Neural progenitor cell (in vitro differentiated cells): ENCODE results near the gene ARHGAP42. TPM values are rescaled to one million over a fixed set of nuclear protein-coding genes. Genes with fewer than 3 reads are reported as not detected.

Source experiments
- DNase-seq: peaks from one replicate; pipeline ENCODE4 v3.0.0-alpha.2; 2016; ENCODE audit warnings: low spot score
- H2AFZ ChIP-seq: fragments of 200-600 bp; sonication (generic); replicated peaks from 2 replicates; pipeline ENCODE4 v1.6.1; 2016; ENCODE audit warnings: antibody characterized with exemption
- H3F3A ChIP-seq: fragments of 200-600 bp; sonication (generic); 2 replicates; pipeline ENCODE4 v1.6.1; 2016; ENCODE audit warnings: antibody characterized with exemption, low read depth
- H3K27ac ChIP-seq: fragments of 200-600 bp; sonication (generic); 2 replicates; pipeline ENCODE4 v1.5.1; 2016; ENCODE audit warnings: mild to moderate bottlenecking
- H3K27me3 ChIP-seq: fragments of 200-600 bp; sonication (generic); 2 replicates; pipeline ENCODE4 v1.6.1; 2016; ENCODE audit warnings: mild to moderate bottlenecking, moderate library complexity
- H3K36me3 ChIP-seq: fragments of 200-600 bp; sonication (generic); 2 replicates; pipeline ENCODE4 v1.5.1; 2016
- H3K4me1 ChIP-seq: fragments of 200-600 bp; sonication (generic); 2 replicates; pipeline ENCODE4 v1.6.1; 2016; ENCODE audit warnings: mixed run types
- H3K4me2 ChIP-seq: fragments of 200-600 bp; sonication (generic); 2 replicates; pipeline ENCODE4 v1.6.1; 2016
- H3K4me3 ChIP-seq: fragments of 200-600 bp; sonication (generic); 2 replicates; pipeline ENCODE4 v1.5.1; 2016
- H3K79me2 ChIP-seq: fragments of 200-600 bp; sonication (generic); 2 replicates; pipeline ENCODE4 v1.6.1; 2016; ENCODE audit warnings: low read depth
- H3K9ac ChIP-seq: fragments of 200-600 bp; sonication (generic); 2 replicates; pipeline ENCODE4 v1.6.1; 2016
- H3K9me3 ChIP-seq: fragments of 200-600 bp; sonication (generic); 2 replicates; pipeline ENCODE4 v1.5.1; 2016; ENCODE audit warnings: low read depth
- H4K20me1 ChIP-seq: fragments of 200-600 bp; sonication (generic); 2 replicates; pipeline ENCODE4 v1.6.1; 2016; ENCODE audit warnings: low read depth
- H3K27ac Mint-ChIP-seq: 3 replicates; pipeline ENCODE4 v1.8.0; 2021; ENCODE audit warnings: mixed read lengths
- H3K27me3 Mint-ChIP-seq: 2 replicates; pipeline ENCODE4 v1.8.0; 2022; ENCODE audit warnings: low read depth, mild to moderate bottlenecking, inconsistent platforms, moderate library complexity, mixed read lengths; ENCODE audit not compliant: insufficient read depth
- H3K36me3 Mint-ChIP-seq: 3 replicates; pipeline ENCODE4 v1.8.0; 2021; ENCODE audit warnings: mixed read lengths
- H3K4me1 Mint-ChIP-seq: 3 replicates; pipeline ENCODE4 v1.8.0; 2021; ENCODE audit warnings: mixed read lengths
- H3K4me3 Mint-ChIP-seq: 3 replicates; pipeline ENCODE4 v1.8.0; 2021; ENCODE audit warnings: mild to moderate bottlenecking, moderate library complexity, mixed read lengths
- H3K9me3 Mint-ChIP-seq: 3 replicates; pipeline ENCODE4 v1.8.0; 2020; ENCODE audit warnings: mixed read lengths
- EZH2 ChIP-seq: fragments of 200-600 bp; sonication (generic); IDR thresholded peaks from 2 replicates; pipeline ENCODE4 v1.6.1; 2017; ENCODE audit warnings: antibody characterized with exemption, mild to moderate bottlenecking, moderate library complexity
- EZH2phosphoT487 ChIP-seq: fragments of 200-600 bp; sonication (generic); IDR thresholded peaks from 2 replicates; pipeline ENCODE4 v1.6.1; 2017; ENCODE audit warnings: antibody characterized with exemption
- total RNA-seq: library from RNA; depleted of rRNA; stranded (reverse); fragments of >200 nt; gene quantifications from 2 replicates; pipeline ENCODE4 v1.2.3, GENCODE V29; 2015; ENCODE audit warnings: low replicate concordance
- TF ChIP-seq, protein P1 (sequence below): fragments of 200-600 bp; sonication (generic); IDR thresholded peaks from 2 replicates; pipeline ENCODE4 v1.5.1; 2017; ENCODE audit warnings: antibody characterized with exemption, mild to moderate bottlenecking

Gene ARHGAP42
- total RNA-seq, 1 donor from 2014 or later = 31.0 TPM

DNA sequence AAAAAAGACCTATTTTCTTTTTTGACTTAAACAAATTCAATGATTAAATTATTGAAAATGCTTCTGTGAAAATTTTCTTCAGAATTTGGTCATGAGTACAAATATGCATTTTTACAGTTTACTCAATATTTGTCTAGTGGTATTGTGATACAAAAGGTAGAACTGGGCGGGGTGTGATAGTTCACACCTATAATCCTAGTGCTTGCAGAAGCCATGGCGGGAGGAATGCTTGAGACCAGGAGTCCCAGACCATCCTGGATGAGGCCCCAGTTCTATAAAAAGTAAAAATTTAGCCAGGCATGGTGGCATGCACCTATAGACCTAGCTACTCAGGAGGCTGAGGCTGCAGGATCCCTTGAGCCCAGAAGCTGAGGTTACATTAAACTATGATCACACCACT lies 90.6 kb downstream of the ARHGAP42 start:
- Mint-ChIP-seq H3K4me3 (no peak overlapping the region), H3K36me3 (no peaks in the 10 kb centered on the region), H3K4me1 (peaks cover 13% of the 10 kb centered on the region), H3K27ac (no peak overlapping the region), H3K9me3 (peaks cover 2% of the 10 kb centered on the region), H3K27me3 (no peaks in the 10 kb centered on the region)
- Histone ChIP-seq H3K27me3 (no peaks in the 10 kb centered on the region), H3K4me3 (no peak overlapping the region), H3K4me1 (peaks cover 11% of the 10 kb centered on the region), H3F3A (peaks cover 8% of the 10 kb centered on the region), H3K79me2 (no peaks in the 10 kb centered on the region), H3K4me2 (no peak overlapping the region), H2AFZ (no peak overlapping the region), H3K9ac (no peak overlapping the region), H4K20me1 (no peaks in the 10 kb centered on the region), H3K9me3 (no peaks in the 10 kb centered on the region), H3K36me3 (no peaks in the 10 kb centered on the region), H3K27ac (no peak overlapping the region)
- no peak for DNase-seq
- TF ChIP-seq EZH2 (no peak), EZH2phosphoT487 (no peak)
- TF ChIP-seq, protein P1, sequence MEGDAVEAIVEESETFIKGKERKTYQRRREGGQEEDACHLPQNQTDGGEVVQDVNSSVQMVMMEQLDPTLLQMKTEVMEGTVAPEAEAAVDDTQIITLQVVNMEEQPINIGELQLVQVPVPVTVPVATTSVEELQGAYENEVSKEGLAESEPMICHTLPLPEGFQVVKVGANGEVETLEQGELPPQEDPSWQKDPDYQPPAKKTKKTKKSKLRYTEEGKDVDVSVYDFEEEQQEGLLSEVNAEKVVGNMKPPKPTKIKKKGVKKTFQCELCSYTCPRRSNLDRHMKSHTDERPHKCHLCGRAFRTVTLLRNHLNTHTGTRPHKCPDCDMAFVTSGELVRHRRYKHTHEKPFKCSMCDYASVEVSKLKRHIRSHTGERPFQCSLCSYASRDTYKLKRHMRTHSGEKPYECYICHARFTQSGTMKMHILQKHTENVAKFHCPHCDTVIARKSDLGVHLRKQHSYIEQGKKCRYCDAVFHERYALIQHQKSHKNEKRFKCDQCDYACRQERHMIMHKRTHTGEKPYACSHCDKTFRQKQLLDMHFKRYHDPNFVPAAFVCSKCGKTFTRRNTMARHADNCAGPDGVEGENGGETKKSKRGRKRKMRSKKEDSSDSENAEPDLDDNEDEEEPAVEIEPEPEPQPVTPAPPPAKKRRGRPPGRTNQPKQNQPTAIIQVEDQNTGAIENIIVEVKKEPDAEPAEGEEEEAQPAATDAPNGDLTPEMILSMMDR = no peak

DNA sequence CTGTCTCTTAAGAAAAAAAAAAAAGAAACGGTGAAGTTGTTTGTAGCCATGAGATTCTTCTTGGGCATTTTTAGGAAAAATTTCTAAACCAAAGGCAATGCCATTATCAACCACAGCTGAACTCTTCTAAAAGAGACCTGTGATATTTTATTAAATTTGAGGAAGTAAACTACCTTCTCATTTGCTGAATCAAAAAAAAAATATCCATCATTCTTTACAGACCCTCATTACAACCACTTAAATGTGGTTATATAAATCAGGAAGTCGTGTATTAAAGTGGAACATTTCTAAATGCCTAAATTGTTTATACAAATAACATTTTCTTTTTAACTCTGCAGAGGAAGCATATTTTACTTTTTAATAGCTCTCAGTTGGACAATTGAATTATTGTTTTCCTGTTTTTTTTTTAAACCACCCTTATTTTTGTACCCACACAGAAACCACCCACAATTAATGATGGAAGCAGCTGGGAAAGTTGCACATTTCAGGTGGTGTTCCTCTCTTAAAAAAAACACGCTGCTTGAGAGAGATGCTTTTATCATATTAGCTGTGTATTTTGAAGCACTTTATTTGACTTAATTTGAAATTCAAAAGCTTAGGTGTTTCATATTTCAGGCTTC lies 91.2 kb downstream of the ARHGAP42 start:
- Mint-ChIP-seq H3K4me1 (peaks cover 13% of the 10 kb centered on the region), H3K36me3 (no peaks in the 10 kb centered on the region), H3K4me3 (no peak overlapping the region), H3K9me3 (peaks cover 2% of the 10 kb centered on the region), H3K27ac (no peak overlapping the region), H3K27me3 (no peaks in the 10 kb centered on the region)
- Histone ChIP-seq H3K27ac (no peak overlapping the region), H3K4me3 (no peak overlapping the region), H4K20me1 (no peaks in the 10 kb centered on the region), H2AFZ (no peak overlapping the region), H3K79me2 (no peaks in the 10 kb centered on the region), H3K9me3 (no peaks in the 10 kb centered on the region), H3K4me1 (peaks cover 11% of the 10 kb centered on the region), H3K9ac (no peak overlapping the region), H3K36me3 (no peaks in the 10 kb centered on the region), H3K27me3 (no peaks in the 10 kb centered on the region), H3F3A (peaks cover 8% of the 10 kb centered on the region), H3K4me2 (no peak overlapping the region)
- TF ChIP-seq, protein P1 = no peak
- TF ChIP-seq EZH2 (no peak), EZH2phosphoT487 (no peak)
- no peak for DNase-seq

DNA sequence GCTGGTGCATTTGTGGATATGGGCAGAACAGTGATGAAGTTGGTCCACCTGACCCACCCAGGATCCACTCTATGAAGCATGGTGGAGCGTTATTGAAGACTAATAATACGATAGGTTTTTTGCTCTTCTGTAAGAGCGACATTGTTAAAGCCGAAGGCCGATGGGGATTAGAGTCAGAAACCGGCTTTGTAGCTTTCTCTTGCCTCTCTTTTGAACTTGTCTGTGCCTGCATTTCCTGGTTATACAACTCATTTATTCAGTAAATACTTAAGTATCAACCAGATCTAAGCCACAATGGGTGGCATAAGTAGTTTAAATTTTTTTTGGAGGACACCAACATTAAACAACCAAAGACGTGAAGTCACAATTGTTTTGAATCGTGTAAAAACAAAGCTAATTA lies 93.4 kb downstream of the ARHGAP42 start:
- H3K4me3 ChIP-seq = no peak overlapping the region
- no peak overlapping the region for H2AFZ ChIP-seq
- no peaks in the 10 kb centered on the region for H3K27me3 ChIP-seq
- H3K9me3 Mint-ChIP-seq = peaks cover 2% of the 10 kb centered on the region
- H3K4me1 ChIP-seq = peaks cover 9% of the 10 kb centered on the region
- H3K4me1 Mint-ChIP-seq = peaks cover 3% of the 10 kb centered on the region
- H3K27me3 Mint-ChIP-seq = no peaks in the 10 kb centered on the region
- no peaks in the 10 kb centered on the region for H3K79me2 ChIP-seq
- no peaks in the 10 kb centered on the region for H4K20me1 ChIP-seq
- H3K9me3 ChIP-seq = no peaks in the 10 kb centered on the region
- no peak overlapping the region for H3K27ac ChIP-seq
- H3K9ac ChIP-seq = no peak overlapping the region
- H3K4me2 ChIP-seq = no peak overlapping the region
- H3K4me3 Mint-ChIP-seq = no peak overlapping the region
- no peaks in the 10 kb centered on the region for H3F3A ChIP-seq
- no peaks in the 10 kb centered on the region for H3K36me3 Mint-ChIP-seq
- no peak overlapping the region for H3K27ac Mint-ChIP-seq
- H3K36me3 ChIP-seq = no peaks in the 10 kb centered on the region
- TF ChIP-seq, protein P1 = no peak
- TF ChIP-seq EZH2 (no peak), EZH2phosphoT487 (no peak)
- DNase-seq = no peak
